ENCODE data around the gene ELAVL3. TPM values are rescaled to one million over a fixed set of nuclear protein-coding genes. Genes with fewer than 3 reads are reported as not detected.

Gene ELAVL3
- total RNA-seq, 1 experiment from 2014 or later = 1.2 TPM

DNA sequence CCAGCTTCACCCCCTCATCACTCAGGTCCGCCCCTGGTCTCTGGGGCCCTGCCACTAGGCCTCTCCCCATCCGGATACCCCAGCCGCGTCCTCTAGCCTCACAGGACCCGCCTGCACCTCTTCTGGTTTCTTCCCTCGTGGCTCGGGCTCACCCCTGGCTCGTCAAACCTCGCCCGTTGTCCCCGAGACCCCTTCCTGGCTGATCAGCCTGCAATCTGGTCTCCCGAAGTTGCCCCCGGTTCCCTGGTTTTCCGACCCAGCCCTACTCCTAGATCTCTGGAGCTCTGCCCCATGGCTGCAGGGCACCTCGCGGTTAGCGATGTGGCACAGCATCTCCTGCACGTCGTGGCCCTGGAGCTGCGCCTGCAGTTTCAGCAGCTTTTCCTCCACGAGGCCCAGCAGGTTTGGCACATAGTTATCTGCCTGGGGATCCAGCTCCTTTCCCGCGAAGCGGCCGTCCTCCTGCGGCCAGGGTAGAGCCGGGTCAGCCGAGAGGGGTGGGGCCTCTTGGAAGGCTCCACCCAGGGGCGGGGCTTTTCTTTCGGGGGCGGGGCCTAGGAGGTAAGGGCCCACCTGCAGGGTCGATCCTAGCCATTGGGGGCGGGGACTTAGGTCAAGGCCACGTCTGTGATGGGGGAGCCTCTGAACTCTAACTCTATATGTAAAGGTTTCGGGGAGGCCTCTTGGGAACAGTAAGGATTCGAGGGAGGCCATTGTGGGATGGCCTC lies 59.3 kb downstream of the ELAVL3 start:
- Histone ChIP-seq H3K79me2 (ENCODE audit: insufficient read depth, low read length) (no peaks in the 10 kb centered on the region), H3K4me1 (ENCODE audit: insufficient read depth, low read length) (no peaks in the 10 kb centered on the region), H3K27me3 (ENCODE audit: insufficient read depth, low read length) (no peaks in the 10 kb centered on the region; the same call in 1 of the 2 replicates), H4K91ac (ENCODE audit: insufficient read length, low read depth, low read length) (no peak overlapping the region), H3T11ph (ENCODE audit: low read length) (no peak overlapping the region), H2BK5ac (ENCODE audit: insufficient read length, low read length) (no peak overlapping the region), H3K79me1 (ENCODE audit: insufficient read depth, low read depth, low read length, poor library complexity, severe bottlenecking) (no peaks in the 10 kb centered on the region), H2BK12ac (ENCODE audit: insufficient read length, low read depth, low read length) (no peak overlapping the region), H2BK20ac (ENCODE audit: low read depth, low read length, poor library complexity, severe bottlenecking) (no peak overlapping the region), H3K9ac (ENCODE audit: extremely low read depth, insufficient read length, low read length) (peak overlapping the region; percentile 23), H3K9me3 (ENCODE audit: control insufficient read depth, low read depth, low read length) (no peaks in the 10 kb centered on the region), H2BK15ac (ENCODE audit: low read depth, low read length) (no peak overlapping the region), H3K18ac (ENCODE audit: insufficient read length, low read depth, low read length) (peak overlapping the region; percentile 32), H4K20me1 (ENCODE audit: control insufficient read depth, insufficient read depth, insufficient read length) (no peaks in the 10 kb centered on the region), H2AK5ac (ENCODE audit: insufficient read length, low read length) (no peak overlapping the region), H4K8ac (replicated peaks; ENCODE audit: insufficient read length, low read depth, low read length) (no peak overlapping the region), H3K27ac (ENCODE audit: insufficient read length, low read depth, low read length) (no peak overlapping the region), H3K14ac (ENCODE audit: insufficient read depth, low read length) (no peak overlapping the region), H2AFZ (ENCODE audit: low read length) (peak overlapping the region; percentile 70), H2BK120ac (ENCODE audit: low read depth, low read length, poor library complexity, severe bottlenecking) (no peak overlapping the region), H3K23ac (ENCODE audit: insufficient read length, low read depth, low read length) (no peak overlapping the region), H3K56ac (ENCODE audit: insufficient read length, low read depth, low read length) (no peak overlapping the region), H3K23me2 (ENCODE audit: insufficient read length, low read depth, low read length, poor library complexity, severe bottlenecking) (peaks cover 32% of the 10 kb centered on the region), H3K4ac (ENCODE audit: low read depth, low read length) (no peak overlapping the region), H4K5ac (ENCODE audit: insufficient read length, low read depth, low read length) (no peak overlapping the region), H3K4me2 (ENCODE audit: insufficient read depth, insufficient read length, low read length) (peak overlapping the region; percentile 72)
- peaks cover 23 to 31% of the 10 kb centered on the region in 2 experiments for H3K4me1 Mint-ChIP-seq
- peak; percentile 92 for DNase-seq
- H3K9me3 Mint-ChIP-seq = no peaks in the 10 kb centered on the region; a peak in 2 of 5 replicates
- peaks cover 27% of the 10 kb centered on the region for H3K27me3 Mint-ChIP-seq (ENCODE audit: low read depth)
- WGBS (ENCODE audit: extremely low coverage, insufficient read length, low lambda C conversion rate) = no CpG with 5 or more reads among the region's 36 CpGs
- H3K36me3 Mint-ChIP-seq (ENCODE audit: insufficient read depth in 1 of 3, low read depth in 3 of 3) = peaks cover 0 to 3% (median 2%) of the 10 kb centered on the region in 3 experiments; a peak in 3 of 7 replicates
- H3K27ac Mint-ChIP-seq = peak overlapping the region; percentile 90 to 95 (median 90); a peak in 4 of 7 replicates
- H3K4me3 Mint-ChIP-seq = peak overlapping the region; percentile 69 to 92
- TF ChIP-seq, protein P1, sequence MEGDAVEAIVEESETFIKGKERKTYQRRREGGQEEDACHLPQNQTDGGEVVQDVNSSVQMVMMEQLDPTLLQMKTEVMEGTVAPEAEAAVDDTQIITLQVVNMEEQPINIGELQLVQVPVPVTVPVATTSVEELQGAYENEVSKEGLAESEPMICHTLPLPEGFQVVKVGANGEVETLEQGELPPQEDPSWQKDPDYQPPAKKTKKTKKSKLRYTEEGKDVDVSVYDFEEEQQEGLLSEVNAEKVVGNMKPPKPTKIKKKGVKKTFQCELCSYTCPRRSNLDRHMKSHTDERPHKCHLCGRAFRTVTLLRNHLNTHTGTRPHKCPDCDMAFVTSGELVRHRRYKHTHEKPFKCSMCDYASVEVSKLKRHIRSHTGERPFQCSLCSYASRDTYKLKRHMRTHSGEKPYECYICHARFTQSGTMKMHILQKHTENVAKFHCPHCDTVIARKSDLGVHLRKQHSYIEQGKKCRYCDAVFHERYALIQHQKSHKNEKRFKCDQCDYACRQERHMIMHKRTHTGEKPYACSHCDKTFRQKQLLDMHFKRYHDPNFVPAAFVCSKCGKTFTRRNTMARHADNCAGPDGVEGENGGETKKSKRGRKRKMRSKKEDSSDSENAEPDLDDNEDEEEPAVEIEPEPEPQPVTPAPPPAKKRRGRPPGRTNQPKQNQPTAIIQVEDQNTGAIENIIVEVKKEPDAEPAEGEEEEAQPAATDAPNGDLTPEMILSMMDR (conservative IDR thresholded peaks at IDR 0.05) = no peak
